Common myeloid progenitor, CD34-positive (primary cell): Measurements from ENCODE around the gene CHST3.

Experiments
- CTCF ChIA-PET: fragments of 350-600 bp; sonication (Branson Sonifier 250); formaldehyde crosslinking; loops from one replicate; lab custom pipeline; 2021; ENCODE audit warnings: antibody characterized with exemption; lab: Charles Lee
- POLR2A ChIA-PET: fragments of 350-600 bp; sonication (Branson Sonifier 250); formaldehyde crosslinking; loops from one replicate; lab custom pipeline; 2021; ENCODE audit warnings: antibody characterized with exemption; lab: Charles Lee
- DNase-seq, 3 donors: peaks; one replicate each; pipeline versions ENCODE4 v3.0.0 to v3.0.0-alpha.2; 2013
- H3K27ac ChIP-seq, 2 experiments: 1 replicate in 1 of 2; 2 replicates in 1 of 2; pipeline ENCODE4 v1.7.0; 2013; ENCODE audit warnings: inconsistent platforms in 2 of 2, low read length in 2 of 2, mild to moderate bottlenecking in 2 of 2, low read depth in 1 of 2, moderate library complexity in 1 of 2; ENCODE audit not compliant: severe bottlenecking in 2 of 2, insufficient read depth in 1 of 2, poor library complexity in 1 of 2
- H3K27me3 ChIP-seq, 5 experiments: replicated peaks in 2 of 5; 1 replicate in 3 of 5; 2 replicates in 2 of 5; pipeline versions ENCODE4 v1.6.1 to v1.7.0; 2013; ENCODE audit warnings: low read length in 4 of 5, mild to moderate bottlenecking in 2 of 5, moderate library complexity in 2 of 5, inconsistent platforms in 1 of 5; ENCODE audit not compliant: insufficient read depth in 5 of 5, control insufficient read depth in 4 of 5
- H3K36me3 ChIP-seq, 4 experiments: 1 replicate in 2 of 4; 2 replicates in 2 of 4; pipeline versions ENCODE4 v1.6.1 to v1.7.0; 2013; ENCODE audit warnings: low read length in 3 of 4, control low read depth in 1 of 4, mild to moderate bottlenecking in 1 of 4; ENCODE audit not compliant: control insufficient read depth in 4 of 4, insufficient read depth in 4 of 4
- H3K4me1 ChIP-seq, 4 experiments: 1 replicate in 3 of 4; 2 replicates in 1 of 4; pipeline versions ENCODE4 v1.6.1 to v1.7.1; 2013; ENCODE audit warnings: low read length in 3 of 4, mild to moderate bottlenecking in 3 of 4, control low read depth in 1 of 4, inconsistent platforms in 1 of 4, moderate library complexity in 1 of 4; ENCODE audit not compliant: control insufficient read depth in 4 of 4, insufficient read depth in 4 of 4; ENCODE audit errors: control extremely low read depth in 1 of 4
- H3K4me3 ChIP-seq, 7 experiments: 1 replicate in 4 of 7; 2 replicates in 3 of 7; pipeline versions ENCODE4 v1.5.1 to v1.7.0; 2013; ENCODE audit warnings: mild to moderate bottlenecking in 7 of 7, low read length in 6 of 7, moderate library complexity in 6 of 7, inconsistent platforms in 2 of 7, low read depth in 2 of 7, control low read depth in 1 of 7; ENCODE audit not compliant: insufficient read depth in 4 of 7, control insufficient read depth in 1 of 7; ENCODE audit errors: extremely low read depth in 1 of 7
- H3K9me3 ChIP-seq, 5 experiments: 1 replicate in 4 of 5; 2 replicates in 1 of 5; pipeline versions ENCODE4 v1.6.1 to v1.7.1; 2013; ENCODE audit warnings: low read length in 4 of 5, mild to moderate bottlenecking in 2 of 5, inconsistent platforms in 1 of 5, low read depth in 1 of 5, moderate library complexity in 1 of 5; ENCODE audit not compliant: control insufficient read depth in 4 of 5, insufficient read depth in 2 of 5; ENCODE audit errors: control extremely low read depth in 1 of 5
- WGBS: methylation state at CpG from one replicate; pipeline ENCODE4 v1.1.5; 2013; ENCODE audit not compliant: insufficient coverage; 5-methylcytosine and 5-hydroxymethylcytosine counted together

The CHST3 gene

DNA sequence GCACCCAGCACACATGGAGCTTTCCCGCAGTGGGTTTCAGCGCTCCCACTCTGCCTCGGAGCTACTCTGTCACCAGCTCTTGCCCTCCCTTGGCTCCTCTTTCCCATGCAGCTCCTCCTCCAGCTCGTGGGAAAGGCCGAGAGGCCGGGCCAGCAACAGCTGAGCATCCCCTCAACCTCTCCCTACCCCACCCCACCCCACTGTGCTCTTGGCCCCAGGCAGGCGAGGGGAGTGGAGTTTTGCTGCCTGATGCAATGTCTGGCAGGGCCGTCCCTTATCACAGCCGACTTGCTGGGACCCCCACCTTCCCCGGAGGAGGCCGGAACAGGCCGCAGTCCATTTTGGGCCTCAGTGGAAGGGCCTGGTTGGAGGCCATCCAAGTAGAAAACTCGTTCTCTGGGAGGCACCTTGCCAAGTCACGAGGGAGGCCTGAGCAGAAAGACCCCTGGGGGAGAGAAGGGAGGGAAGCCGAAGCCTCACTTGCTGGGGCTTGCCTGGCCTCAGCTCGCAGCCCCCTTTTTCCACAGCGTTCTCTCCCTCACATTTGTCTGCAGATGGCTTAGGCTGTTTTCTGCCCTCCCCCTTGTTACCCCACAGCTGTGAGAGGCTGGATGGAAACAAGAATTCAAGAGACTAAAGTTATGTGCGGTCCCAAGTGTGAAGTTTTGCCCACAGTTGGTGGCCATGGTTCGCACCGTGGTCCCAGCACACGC, 35.3 kb downstream of the CHST3 start:
- WGBS = 94% methylated on average over 15 of the region's 21 CpGs
- Histone ChIP-seq H3K27me3 (no peaks in the 10 kb centered on the region), H3K9me3 (peaks cover 0 to 2% (median 0%) of the 10 kb centered on the region in 5 experiments), H3K4me1 (no peaks in the 10 kb centered on the region), H3K36me3 (no peaks in the 10 kb centered on the region), H3K4me3 (no peak overlapping the region), H3K27ac (no peak overlapping the region)
- CTCF ChIA-PET = no interaction called here
- DNase-seq = no peak
- POLR2A ChIA-PET = no interaction called here

DNA sequence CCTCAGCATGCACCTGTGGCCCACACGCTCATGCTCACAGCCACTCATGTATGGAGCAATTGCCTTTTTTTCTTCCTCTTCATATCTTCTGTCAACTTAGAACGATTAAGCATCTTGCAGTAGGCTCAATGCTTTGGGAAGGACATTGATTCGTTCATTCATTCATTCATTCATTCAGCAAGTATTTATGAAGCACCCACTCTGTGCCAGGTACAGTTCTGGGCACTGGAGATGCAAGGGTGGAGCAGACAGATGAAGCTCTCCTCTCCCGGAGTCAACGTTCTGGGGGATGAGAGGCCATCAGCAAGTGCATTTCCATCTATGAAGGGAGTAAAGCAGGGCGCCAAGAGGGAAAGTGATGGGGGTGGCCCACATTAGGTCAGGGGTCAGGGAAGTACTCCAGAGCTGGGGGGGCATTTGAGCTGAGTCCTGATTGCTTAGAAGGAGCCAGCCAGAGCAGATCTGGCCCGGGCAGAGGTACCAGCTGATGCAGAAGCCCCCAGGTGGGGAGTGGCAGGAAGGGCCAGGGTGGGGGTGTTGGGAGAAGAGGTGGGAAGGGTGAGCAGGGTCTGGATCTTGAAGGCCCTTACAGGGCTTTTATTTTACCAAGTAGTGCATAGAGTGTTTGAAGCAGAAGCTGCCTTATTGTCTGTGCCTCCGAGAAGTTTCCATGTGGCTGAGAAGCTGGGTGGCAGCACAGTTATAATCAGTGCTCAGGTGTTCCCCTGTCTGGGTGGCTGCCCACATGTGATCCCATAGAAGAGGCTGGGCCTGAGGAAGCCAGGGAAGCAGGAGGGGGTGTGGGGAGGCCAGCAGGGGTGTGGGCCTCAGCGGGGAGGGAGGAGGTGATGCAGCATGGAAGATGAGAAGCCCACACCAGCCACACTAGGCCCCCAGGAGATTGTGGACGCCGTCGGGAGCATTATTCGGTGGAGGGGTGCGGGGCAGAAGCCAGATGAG, 36.2 kb downstream of the CHST3 start:
- Histone ChIP-seq H3K4me3 (no peak overlapping the region), H3K27ac (no peak overlapping the region), H3K4me1 (no peaks in the 10 kb centered on the region), H3K27me3 (no peaks in the 10 kb centered on the region), H3K9me3 (no peaks in the 10 kb centered on the region), H3K36me3 (no peaks in the 10 kb centered on the region)
- ChIA-PET CTCF (no interaction called here), POLR2A (no interaction called here)
- 75% methylated on average over 5 of the region's 14 CpGs for WGBS
- no peak for DNase-seq

DNA sequence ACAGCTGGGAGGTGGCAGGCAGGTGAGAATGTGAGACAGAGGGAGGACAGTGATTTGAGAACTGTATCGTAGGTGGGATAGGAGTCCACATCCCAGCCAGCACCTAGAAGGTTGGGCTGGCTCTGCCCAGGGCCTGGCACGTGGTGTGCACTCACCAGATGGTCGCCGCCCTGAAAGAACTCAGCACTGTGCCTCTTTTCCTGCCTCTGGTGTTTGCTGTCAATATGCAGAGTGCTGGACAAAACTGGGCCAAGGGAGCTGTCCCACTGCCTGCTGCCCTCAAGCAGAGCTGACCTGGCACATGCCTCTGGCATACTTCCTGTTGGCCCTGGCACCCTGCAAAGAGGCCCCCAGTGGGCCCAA, 36.8 kb downstream of the CHST3 start:
- CTCF ChIA-PET = no interaction called here

DNA sequence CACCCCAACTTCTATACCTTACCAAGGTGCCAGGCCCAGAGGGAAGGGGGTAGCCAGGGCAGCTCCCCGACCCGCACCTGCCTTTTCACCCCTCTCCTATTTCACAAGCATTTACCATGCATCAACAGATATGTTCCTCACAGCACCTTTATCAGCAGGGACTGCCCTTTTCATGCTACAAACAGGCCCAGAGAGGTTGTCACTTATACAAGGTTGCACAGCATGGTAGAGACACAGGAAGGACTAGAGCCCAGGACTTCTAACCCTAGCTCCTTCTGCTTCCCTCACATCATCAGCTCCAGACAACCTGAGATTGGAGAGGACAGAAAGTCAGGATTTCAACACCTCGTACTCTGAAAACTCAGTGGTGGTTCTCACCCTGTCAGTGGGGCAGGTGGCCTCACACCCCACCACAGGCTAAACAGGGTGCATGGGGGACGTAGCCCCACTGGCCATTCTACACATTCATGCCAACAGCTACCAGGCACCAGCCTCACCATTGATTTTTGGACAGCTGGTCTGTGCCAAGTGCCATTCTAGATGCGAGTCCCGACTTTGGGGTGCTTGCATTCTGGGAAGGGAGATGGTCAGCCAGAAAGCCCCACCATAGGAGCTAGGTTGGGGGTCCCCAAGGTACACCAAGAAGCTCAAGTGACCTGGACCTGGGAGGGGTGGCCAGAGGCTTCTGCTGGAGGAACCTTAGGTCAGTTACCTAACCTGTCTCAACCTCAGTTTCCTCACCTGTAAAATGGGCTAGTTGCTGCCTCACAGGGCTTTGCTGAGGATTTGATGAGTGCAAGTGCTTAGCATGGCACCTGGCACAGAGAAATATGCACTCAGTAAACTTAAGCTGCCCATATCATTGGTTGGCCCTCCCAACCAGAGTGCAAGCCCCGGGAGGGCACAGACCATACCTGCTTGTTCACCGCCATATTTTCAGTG, 38.4 kb downstream of the CHST3 start:
- no peak for DNase-seq
- CTCF ChIA-PET = interaction anchor here (1.1 to 1.2 kb wide), 2 partner anchors 19 to 124 kb away, joined by 3 read pairs; no protein-coding TSS in a partner anchor
- H3K4me1 ChIP-seq = no peaks in the 10 kb centered on the region
- no peaks in the 10 kb centered on the region for H3K36me3 ChIP-seq
- H3K4me3 ChIP-seq = no peak overlapping the region
- no peaks in the 10 kb centered on the region for H3K27me3 ChIP-seq
- POLR2A ChIA-PET = interaction anchor here (1.0 kb wide), 1 partner anchor 12 kb away, joined by 3 read pairs; no protein-coding TSS in a partner anchor
- 100% methylated on average over 5 of the region's 8 CpGs for WGBS
- H3K27ac ChIP-seq = no peak overlapping the region
- no peaks in the 10 kb centered on the region for H3K9me3 ChIP-seq

More for the DNA sequence above, 36.8 kb downstream of the CHST3 start:
- no peaks in the 10 kb centered on the region for H3K9me3 ChIP-seq
- 100% methylated on average over 4 of the region's 4 CpGs for WGBS
- no peak overlapping the region for H3K4me3 ChIP-seq
- no peak for DNase-seq
- no peaks in the 10 kb centered on the region for H3K4me1 ChIP-seq
- no peak overlapping the region for H3K27ac ChIP-seq
- no peaks in the 10 kb centered on the region for H3K27me3 ChIP-seq
- H3K36me3 ChIP-seq = no peaks in the 10 kb centered on the region
- POLR2A ChIA-PET = no interaction called here

DNA sequence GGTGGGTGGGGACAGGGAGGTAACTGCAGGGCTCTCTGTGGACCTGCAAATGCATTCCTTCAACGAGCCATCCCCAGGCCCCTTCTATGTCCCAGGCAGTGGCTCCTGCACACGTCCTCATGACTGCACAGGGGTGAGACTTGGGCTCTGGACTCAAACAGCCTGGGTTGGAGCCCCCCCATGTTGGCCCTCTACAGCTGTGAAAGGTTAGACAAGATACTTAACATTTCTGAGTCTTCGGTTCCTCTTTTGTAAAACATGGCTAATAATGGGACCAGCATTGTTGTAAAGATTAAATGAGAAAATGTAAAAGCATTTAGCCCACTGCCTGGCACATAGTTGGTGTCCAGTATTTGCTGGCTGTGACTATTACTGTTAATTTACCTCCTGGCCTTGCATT, 41.8 kb downstream of the CHST3 start:
- CTCF ChIA-PET = interaction anchor here (1.4 kb wide), 1 partner anchor 43 kb away, joined by 3 read pairs; no protein-coding TSS in a partner anchor
- H3K27ac ChIP-seq = no peak overlapping the region
- H3K27me3 ChIP-seq = no peaks in the 10 kb centered on the region
- 94% methylated on average over 2 of the region's 3 CpGs for WGBS
- H3K4me3 ChIP-seq = no peak overlapping the region
- no peaks in the 10 kb centered on the region for H3K4me1 ChIP-seq
- no peaks in the 10 kb centered on the region for H3K9me3 ChIP-seq
- no peaks in the 10 kb centered on the region for H3K36me3 ChIP-seq
- DNase-seq = no peak
- POLR2A ChIA-PET = no interaction called here

DNA sequence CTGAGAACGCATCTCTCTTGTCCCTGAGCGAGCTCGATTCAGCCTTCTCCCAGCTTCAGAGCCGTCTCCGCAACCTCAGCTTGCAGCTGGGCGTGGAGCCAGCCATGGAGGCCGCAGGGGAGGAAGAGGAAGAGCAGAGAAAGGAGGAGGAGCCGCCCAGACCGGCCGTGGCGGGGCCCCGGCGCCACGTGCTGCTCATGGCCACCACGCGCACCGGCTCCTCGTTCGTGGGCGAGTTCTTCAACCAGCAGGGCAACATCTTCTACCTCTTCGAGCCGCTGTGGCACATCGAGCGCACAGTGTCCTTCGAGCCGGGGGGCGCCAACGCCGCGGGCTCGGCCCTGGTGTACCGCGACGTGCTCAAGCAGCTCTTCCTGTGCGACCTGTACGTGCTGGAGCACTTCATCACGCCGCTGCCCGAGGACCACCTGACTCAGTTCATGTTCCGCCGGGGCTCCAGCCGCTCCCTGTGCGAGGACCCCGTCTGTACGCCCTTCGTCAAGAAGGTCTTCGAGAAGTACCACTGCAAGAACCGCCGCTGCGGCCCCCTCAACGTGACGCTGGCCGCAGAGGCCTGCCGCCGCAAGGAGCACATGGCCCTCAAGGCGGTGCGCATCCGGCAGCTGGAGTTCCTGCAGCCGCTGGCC, 43.2 kb downstream of the CHST3 start:
- H3K27me3 ChIP-seq = no peaks in the 10 kb centered on the region
- H3K36me3 ChIP-seq = no peaks in the 10 kb centered on the region
- DNase-seq = no peak
- ChIA-PET CTCF (interaction anchor here (1.4 kb wide), 1 partner anchor 42 kb away, joined by 3 read pairs; no protein-coding TSS in a partner anchor), POLR2A (no interaction called here)
- H3K4me3 ChIP-seq = no peak overlapping the region
- H3K9me3 ChIP-seq = no peaks in the 10 kb centered on the region
- no peak overlapping the region for H3K27ac ChIP-seq
- no peaks in the 10 kb centered on the region for H3K4me1 ChIP-seq
- WGBS = 97% methylated on average over 57 of the region's 59 CpGs
